Measurements from ENCODE around the gene LMF1. TPM values are rescaled to one million over a fixed set of nuclear protein-coding genes. Genes with fewer than 3 reads are reported as not detected.

The LMF1 gene
- total RNA-seq, 1 donor from 2014 or later: 36.1 TPM

GRCh38 chr16:987906-988305, 17.1 kb upstream of the LMF1 start:
- ChIA-PET CTCF (no interaction called here), POLR2A (no interaction called here)
- TF ChIP-seq CTCF (IDR thresholded peaks at IDR 0.05): no peak
- Mint-ChIP-seq H3K27ac (no peak overlapping the region), H3K27me3 (no peaks in the 10 kb centered on the region), H3K4me3 (no peak overlapping the region), H3K36me3 (ENCODE audit: low read depth) (no peaks in the 10 kb centered on the region), H3K4me1 (no peaks in the 10 kb centered on the region), H3K9me3 (no peaks in the 10 kb centered on the region)
- intact Hi-C loops (cut with micrococcal nuclease): no loop called here
- no peak for DNase-seq
- ATAC-seq (ENCODE audit: low read depth): no peak

- Mint-ChIP-seq H3K4me1 (no peaks in the 10 kb centered on the region), H3K9me3 (no peaks in the 10 kb centered on the region), H3K36me3 (ENCODE audit: low read depth) (no peaks in the 10 kb centered on the region), H3K4me3 (no peak overlapping the region), H3K27ac (no peak overlapping the region), H3K27me3 (peaks cover 3% of the 10 kb centered on the region)
- ATAC-seq (ENCODE audit: low read depth) (no peak), DNase-seq (no peak)
- no peak for TF ChIP-seq CTCF (IDR thresholded peaks at IDR 0.05)
- ChIA-PET POLR2A (no interaction called here), CTCF (no interaction called here)
- intact Hi-C loops (cut with micrococcal nuclease): no loop called here
These were observed 16.3 kb upstream of the LMF1 start for GRCh38 chr16:986925-987582.

- Mint-ChIP-seq H3K4me3 (no peak overlapping the region), H3K27ac (no peak overlapping the region), H3K27me3 (peaks cover 3% of the 10 kb centered on the region), H3K36me3 (ENCODE audit: low read depth) (no peaks in the 10 kb centered on the region), H3K9me3 (no peaks in the 10 kb centered on the region), H3K4me1 (no peaks in the 10 kb centered on the region)
- no peak for DNase-seq
- intact Hi-C loops (cut with micrococcal nuclease): no loop called here
- no peak for ATAC-seq (ENCODE audit: low read depth)
- ChIA-PET CTCF (no interaction called here), POLR2A (no interaction called here)
- no peak for TF ChIP-seq CTCF (IDR thresholded peaks at IDR 0.05)
These were observed 15.6 kb upstream of the LMF1 start for GRCh38 chr16:986411-986810.

GRCh38 chr16:985646-986400, 15.0 kb upstream of the LMF1 start:
- Mint-ChIP-seq H3K4me1 (peaks cover 2% of the 10 kb centered on the region), H3K9me3 (no peaks in the 10 kb centered on the region), H3K4me3 (no peak overlapping the region), H3K27ac (no peak overlapping the region), H3K36me3 (ENCODE audit: low read depth) (no peaks in the 10 kb centered on the region), H3K27me3 (peaks cover 3% of the 10 kb centered on the region)
- DNase-seq (no peak), ATAC-seq (ENCODE audit: low read depth) (no peak)
- no peak for TF ChIP-seq CTCF (IDR thresholded peaks at IDR 0.05)
- CTCF ChIA-PET: no interaction called here
- intact Hi-C loops (cut with micrococcal nuclease): no loop called here
- POLR2A ChIA-PET: interaction anchor here (0.6 kb wide), 1 partner anchor 14 kb away, joined by 3 read pairs; no protein-coding TSS in a partner anchor

GRCh38 chr16:984736-985636, 14.2 kb upstream of the LMF1 start:
- H3K27ac Mint-ChIP-seq: no peak overlapping the region
- ChIA-PET CTCF (no interaction called here), POLR2A (interaction anchor here (0.6 kb wide), 1 partner anchor 10 kb away, joined by 3 read pairs; no protein-coding TSS in a partner anchor)
- intact Hi-C loops (cut with micrococcal nuclease): no loop called here
- H3K4me1 Mint-ChIP-seq: peaks cover 2% of the 10 kb centered on the region
- peaks cover 3% of the 10 kb centered on the region for H3K27me3 Mint-ChIP-seq
- H3K36me3 Mint-ChIP-seq (ENCODE audit: low read depth): no peaks in the 10 kb centered on the region
- H3K9me3 Mint-ChIP-seq: no peaks in the 10 kb centered on the region
- no peak for ATAC-seq (ENCODE audit: low read depth)
- no peak for DNase-seq
- no peak for TF ChIP-seq CTCF (IDR thresholded peaks at IDR 0.05)
- H3K4me3 Mint-ChIP-seq: no peak overlapping the region
